ENCODE data around the gene RPL12.

RPL12 gene

DNA sequence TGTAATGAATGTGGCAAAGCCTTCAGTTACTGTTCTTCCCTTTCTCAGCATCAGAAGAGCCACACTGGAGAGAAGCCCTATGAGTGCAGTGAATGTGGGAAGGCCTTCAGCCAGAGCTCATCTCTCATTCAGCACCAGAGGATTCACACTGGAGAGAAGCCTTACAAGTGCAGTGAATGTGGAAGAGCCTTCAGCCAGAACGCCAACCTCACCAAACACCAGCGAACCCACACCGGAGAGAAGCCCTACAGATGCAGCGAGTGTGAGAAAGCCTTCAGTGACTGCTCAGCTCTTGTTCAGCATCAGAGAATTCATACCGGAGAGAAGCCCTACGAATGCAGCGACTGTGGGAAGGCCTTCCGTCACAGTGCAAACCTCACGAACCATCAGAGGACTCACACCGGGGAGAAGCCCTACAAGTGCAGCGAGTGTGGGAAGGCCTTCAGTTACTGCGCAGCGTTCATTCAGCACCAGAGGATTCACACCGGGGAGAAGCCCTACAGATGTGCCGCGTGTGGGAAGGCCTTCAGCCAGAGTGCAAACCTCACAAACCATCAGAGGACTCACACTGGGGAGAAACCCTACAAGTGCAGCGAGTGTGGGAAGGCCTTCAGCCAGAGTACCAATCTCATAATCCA is 6.8 kb downstream of the RPL12 start:
- DNase-seq (ENCODE audit: low read depth, low spot score): no peak

DNA sequence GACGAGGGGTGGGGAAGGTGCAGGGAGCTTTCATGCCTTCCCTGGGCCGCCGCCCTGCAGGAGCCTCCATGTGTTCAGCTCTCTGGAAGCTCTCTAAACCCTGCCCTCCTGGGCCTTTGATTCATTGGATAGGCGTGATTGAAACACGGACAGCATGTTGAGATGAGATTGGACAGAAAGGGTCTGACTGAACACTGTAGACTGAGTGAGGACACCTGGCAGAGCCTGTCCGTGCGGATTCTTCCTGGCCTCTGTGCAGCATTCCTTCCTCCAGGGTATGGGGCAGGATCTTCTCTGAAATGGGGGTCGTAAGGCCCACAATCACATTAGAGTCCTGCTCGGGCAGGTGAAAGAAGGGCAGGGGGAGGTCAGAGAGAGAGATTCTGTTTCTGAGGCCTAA is 12.8 kb downstream of the RPL12 start:
- DNase-seq (ENCODE audit: low read depth, low spot score): no peak

GRCh38 chr9:127437497-127438264 is 13.5 kb downstream of the RPL12 start:
- DNase-seq (ENCODE audit: low read depth, low spot score): no peak

DNA sequence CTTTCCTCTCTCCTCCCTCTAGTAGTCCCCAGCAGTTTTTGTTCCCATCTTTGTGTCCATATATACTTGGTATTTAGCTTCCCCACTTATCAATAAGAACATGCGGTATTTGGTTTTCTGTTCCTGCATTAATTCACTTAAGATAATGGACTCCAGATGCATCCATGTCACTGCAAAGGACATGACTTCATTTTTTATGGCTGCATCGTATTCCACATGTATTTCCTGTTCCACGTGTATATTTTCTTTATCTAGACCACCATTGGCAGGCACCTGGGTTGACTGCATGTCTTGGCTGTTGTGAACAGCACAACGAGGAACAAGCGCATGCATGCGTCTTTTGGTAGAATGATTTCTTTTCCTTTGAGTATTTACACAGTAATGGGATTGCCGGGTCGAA is 20.8 kb downstream of the RPL12 start:
- no peak for DNase-seq (ENCODE audit: low read depth, low spot score)

GRCh38 chr9:127428348-127428747 is 22.9 kb downstream of the RPL12 start:
- DNase-seq (ENCODE audit: low read depth, low spot score): no peak

DNA sequence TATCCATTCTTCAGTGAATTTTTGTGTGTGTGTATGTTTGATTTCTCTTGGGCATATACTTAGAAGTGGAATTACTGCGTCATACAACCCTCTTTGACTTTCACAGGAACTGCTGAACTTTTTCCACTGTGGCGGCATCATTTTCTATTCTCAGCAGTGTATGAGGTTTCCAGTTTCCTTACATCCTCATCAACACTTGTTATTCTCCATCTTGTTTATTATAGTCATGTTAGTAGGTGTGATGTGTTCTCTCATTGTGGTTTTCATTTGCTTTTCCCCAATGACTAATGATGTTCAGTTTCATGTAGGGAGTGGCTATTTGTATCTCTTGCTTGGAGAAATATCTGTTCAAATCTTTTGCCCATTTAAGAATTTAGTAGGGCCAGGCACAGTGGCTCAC is 24.4 kb downstream of the RPL12 start:
- no peak for DNase-seq (ENCODE audit: low read depth, low spot score)

- DNase-seq (ENCODE audit: low read depth, low spot score): no peak
Measured at GRCh38 chr9:127424676-127424999, 26.6 kb downstream of the RPL12 start.

GRCh38 chr9:127423934-127424675 is 27.1 kb downstream of the RPL12 start, which contains the start of gene ZNF79:
TSS of gene ZNF79 (plus strand) at chr9:127424382. CDS start at chr9:127424788, 406 bp downstream.
- DNase-seq (ENCODE audit: low read depth, low spot score): peak; percentile 77

DNA sequence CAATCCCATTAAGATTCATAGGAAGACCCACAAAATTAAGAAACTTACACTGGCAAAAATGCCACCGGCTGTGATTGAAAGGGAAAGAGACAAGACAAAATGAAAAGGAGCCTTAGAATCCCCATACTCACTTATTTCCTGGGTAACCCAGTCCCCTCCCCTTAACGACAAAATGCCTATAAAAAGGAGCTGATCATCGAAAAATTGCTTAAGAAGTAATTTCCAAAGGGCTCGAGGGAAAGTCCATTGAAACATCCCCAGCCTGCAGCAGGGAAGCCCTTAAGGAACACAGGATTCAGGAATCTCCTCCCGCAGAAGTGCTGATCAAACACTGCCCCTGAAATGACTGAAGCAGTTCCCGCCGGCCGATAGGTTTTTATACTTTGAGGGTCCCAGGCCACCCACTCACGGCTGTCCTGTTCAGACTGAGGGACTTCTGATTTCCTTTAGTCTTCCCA is 27.7 kb downstream of the RPL12 start:
- no peak for DNase-seq (ENCODE audit: low read depth, low spot score)

- DNase-seq (ENCODE audit: low read depth, low spot score): no peak
Measured at GRCh38 chr9:127422787-127423186, 28.4 kb downstream of the RPL12 start.

- DNase-seq (ENCODE audit: low read depth, low spot score): no peak
Measured at GRCh38 chr9:127422133-127422782, 28.9 kb downstream of the RPL12 start.

DNA sequence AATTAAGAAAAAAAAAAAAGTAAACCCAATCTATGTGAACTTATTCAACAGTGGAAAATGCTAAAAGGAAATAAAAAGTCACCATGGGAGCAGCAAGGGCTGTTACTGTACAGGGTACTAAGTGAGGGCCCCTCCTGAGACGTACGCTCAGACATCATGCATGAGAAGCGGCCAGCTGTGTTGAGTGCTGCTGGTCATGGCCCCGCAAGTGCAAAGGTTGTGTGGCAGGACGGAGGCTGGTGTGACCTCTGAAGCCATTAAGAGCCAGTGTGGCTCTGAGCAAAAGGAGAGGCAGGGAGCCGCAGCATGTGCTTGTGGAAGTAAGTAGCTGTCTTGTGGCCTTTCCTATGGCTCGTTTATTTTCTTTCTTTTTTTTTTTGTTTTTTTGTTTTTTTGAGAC is 30.1 kb downstream of the RPL12 start:
- DNase-seq (ENCODE audit: low read depth, low spot score): no peak

- DNase-seq (ENCODE audit: low read depth, low spot score): no peak
Measured at GRCh38 chr9:127419348-127419747, 31.9 kb downstream of the RPL12 start.

DNA sequence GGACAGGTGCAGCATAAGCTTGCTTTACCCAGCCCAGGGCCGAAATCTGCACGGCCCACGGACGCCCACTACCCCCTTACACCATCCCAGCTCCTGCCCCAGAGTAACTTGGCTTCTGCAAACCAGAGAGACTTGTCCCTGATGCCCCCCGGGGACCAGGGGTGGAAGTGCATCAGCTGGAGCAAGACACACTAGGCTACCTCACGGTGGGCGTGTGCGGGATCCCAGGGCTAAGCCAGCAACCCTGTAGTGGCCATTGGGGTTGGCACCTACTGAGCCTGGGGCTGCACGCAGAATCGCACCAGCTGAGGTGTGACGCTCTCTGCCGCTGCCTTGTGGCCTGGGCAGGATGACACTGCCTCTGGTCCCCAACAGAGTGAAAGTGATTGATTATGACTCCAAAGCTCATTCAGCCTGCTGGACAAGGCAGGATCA is 33.2 kb downstream of the RPL12 start:
- no peak for DNase-seq (ENCODE audit: low read depth, low spot score)

- DNase-seq (ENCODE audit: low read depth, low spot score): no peak
Measured at GRCh38 chr9:127417131-127418036, 33.8 kb downstream of the RPL12 start.

DNA sequence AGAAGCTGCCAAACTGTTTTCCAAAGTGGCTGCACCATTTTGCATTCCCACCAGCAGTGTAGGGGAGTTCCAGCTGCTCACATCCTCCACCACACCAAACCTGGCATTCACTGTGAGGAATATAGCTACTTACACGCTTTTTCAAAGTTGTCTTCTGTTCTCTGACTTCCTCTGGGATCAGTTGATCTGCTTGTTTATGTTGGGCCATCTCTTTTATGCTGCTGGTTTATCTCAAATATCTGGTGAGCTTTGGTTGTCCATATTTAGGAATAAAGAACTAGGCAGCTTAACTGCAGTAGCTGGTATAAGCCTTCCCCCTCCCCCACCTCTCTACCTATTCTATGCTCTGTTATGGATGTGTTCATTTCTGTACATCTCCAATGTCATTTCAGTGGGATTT is 35.5 kb downstream of the RPL12 start:
- no peak for DNase-seq (ENCODE audit: low read depth, low spot score)

DNA sequence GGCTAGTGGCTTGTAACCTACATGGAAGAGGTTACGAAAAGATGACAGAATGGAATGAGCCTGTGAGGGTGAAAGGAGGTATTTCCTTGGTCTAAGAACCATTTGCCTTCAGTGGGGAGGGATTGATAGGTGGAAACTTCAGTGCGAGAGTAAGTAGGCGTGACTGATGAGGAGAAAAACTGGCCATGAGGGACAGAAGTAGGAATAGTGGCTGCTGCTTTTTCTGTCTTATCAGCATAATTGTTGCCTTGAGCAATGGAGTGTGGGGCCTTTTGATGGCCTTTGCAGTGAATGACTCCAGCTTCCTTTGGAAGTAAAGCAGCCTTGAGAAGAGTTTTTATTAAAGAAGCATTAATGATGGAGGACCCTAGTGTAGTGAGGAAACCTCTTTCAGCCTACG is 36.1 kb downstream of the RPL12 start:
- DNase-seq (ENCODE audit: low read depth, low spot score): no peak

DNA sequence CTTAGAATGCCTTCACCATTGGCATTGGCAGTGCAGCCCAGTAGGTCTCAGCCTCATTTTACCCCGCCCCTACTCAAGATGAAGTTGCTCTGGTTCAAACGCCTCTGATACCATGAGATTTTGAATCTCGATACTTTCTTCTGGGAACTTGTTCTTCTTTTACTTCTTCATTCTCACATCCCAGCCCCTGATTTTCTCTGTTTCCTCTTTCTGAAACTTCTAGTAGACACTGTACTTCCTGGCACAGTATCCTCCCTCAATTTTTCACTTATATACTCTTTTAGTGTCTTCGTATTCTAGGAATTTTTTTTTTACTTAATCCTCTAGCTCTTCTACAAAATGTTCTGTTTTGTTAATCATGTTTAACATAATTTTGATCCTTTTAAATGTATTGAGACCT is 40.1 kb downstream of the RPL12 start:
- no peak for DNase-seq (ENCODE audit: low read depth, low spot score)

DNA sequence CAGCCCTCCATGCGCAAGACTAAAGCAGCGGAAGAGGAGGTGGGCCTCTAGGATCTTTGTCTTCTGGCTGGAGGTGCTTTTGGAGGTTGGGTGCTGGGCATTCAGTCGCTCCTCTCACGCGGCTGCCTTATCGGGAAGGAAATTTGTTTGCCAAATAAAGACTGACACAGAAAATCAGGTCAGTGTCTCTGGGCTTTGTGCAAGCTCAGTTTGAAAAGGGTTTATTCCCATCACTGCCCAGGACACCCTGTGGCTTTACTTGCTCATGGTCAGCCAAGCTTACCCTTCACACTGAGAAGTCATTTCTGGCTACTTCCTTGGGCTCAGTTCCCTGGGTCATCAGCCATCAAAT is 43.7 kb downstream of the RPL12 start:
- no peak for DNase-seq (ENCODE audit: low read depth, low spot score)

- DNase-seq (ENCODE audit: low read depth, low spot score): no peak
Measured at GRCh38 chr9:127406799-127407491, 44.3 kb downstream of the RPL12 start.
